ENCODE data around the gene PLEKHH3. TPM values are rescaled to one million over a fixed set of nuclear protein-coding genes. Genes with fewer than 3 reads are reported as not detected.
A peak's percentile ranks its signal among the peaks of the same experiment; 100 is the strongest.

Gene PLEKHH3
- total RNA-seq, 1 experiment from 2014 or later: 32.2 TPM

- ChIA-PET POLR2A (interaction anchor here (0.6 to 0.7 kb wide), 2 partner anchors 75 to 382 kb away, joined by 3 to 4 read pairs; no protein-coding TSS in a partner anchor), CTCF (no interaction called here)
- intact Hi-C loops (cut with micrococcal nuclease; ENCODE audit: unreplicated experiment) (no loop called here), in situ Hi-C loops (cut with HindIII; ENCODE audit: low pct_unique_long_range_greater_than_20kb, low sequenced_read_pairs) (no loop called here)
- Histone ChIP-seq H3K27me3 (ENCODE audit: control insufficient read depth, insufficient read depth, low read length) (no peaks in the 10 kb centered on the region), H3K36me3 (ENCODE audit: control insufficient read depth, insufficient read depth, low read length) (no peaks in the 10 kb centered on the region; the same call in 1 of the 2 replicates), H3K4me3 (ENCODE audit: low read depth in 2 of 2, low read length in 2 of 2) (peak within 1 kb of the TSS; percentile 70 to 76), H3K4me1 (ENCODE audit: control insufficient read depth, insufficient read depth, low read length) (peaks cover 9% of the 10 kb centered on the region), H3K9me3 (ENCODE audit: control insufficient read depth, insufficient read depth, low read depth, low read length) (no peaks in the 10 kb centered on the region), H3K27ac (ENCODE audit: low read length) (peak within 1 kb of the TSS; percentile 77)
- no peak for TF ChIP-seq CTCF (IDR thresholded peaks at IDR 0.05)
- peak; percentile 70 for TF ChIP-seq POLR2AphosphoS5 (IDR thresholded peaks at IDR 0.05; ENCODE audit: low read depth, low read length)
- TF ChIP-seq REST (IDR thresholded peaks at IDR 0.05; ENCODE audit: insufficient read depth in 1 of 2, low read depth in 2 of 2, low read length in 1 of 2): no peak
- no peak for TF ChIP-seq SIN3A (IDR thresholded peaks at IDR 0.05; ENCODE audit: borderline replicate concordance, insufficient read depth, low read depth, low read length)
- no peak for TF ChIP-seq TCF7L2 (IDR thresholded peaks at IDR 0.05; ENCODE audit: low read depth, low read length)
- BruUV-seq (replicated peaks): no TSS peak
- DNase-seq (ENCODE audit: low read depth, low spot score) (no peak), ATAC-seq (peak; percentile 94)
Observed at GRCh38 chr17:42659079-42659931, 17.5 kb downstream of the PLEKHH3 start, which contains the start of gene TUBG2. Gene TUBG2, plus strand, starts transcription at chr17:42659284. Its CDS starts 220 bp downstream, at chr17:42659504.

GRCh38 chr17:42657824-42658588 lies 18.8 kb downstream of the PLEKHH3 start:
- intact Hi-C loops (cut with micrococcal nuclease; ENCODE audit: unreplicated experiment) (no loop called here), in situ Hi-C loops (cut with HindIII; ENCODE audit: low pct_unique_long_range_greater_than_20kb, low sequenced_read_pairs) (no loop called here)
- CTCF ChIA-PET: no interaction called here
- Histone ChIP-seq H3K9me3 (ENCODE audit: control insufficient read depth, insufficient read depth, low read depth, low read length) (no peaks in the 10 kb centered on the region), H3K4me3 (ENCODE audit: low read depth in 2 of 2, low read length in 2 of 2) (no peak overlapping the region), H3K27me3 (ENCODE audit: control insufficient read depth, insufficient read depth, low read length) (no peaks in the 10 kb centered on the region), H3K27ac (ENCODE audit: low read length) (no peak overlapping the region; the same call in 1 of the 2 replicates), H3K36me3 (ENCODE audit: control insufficient read depth, insufficient read depth, low read length) (no peaks in the 10 kb centered on the region; the same call in 1 of the 2 replicates), H3K4me1 (ENCODE audit: control insufficient read depth, insufficient read depth, low read length) (peaks cover 9% of the 10 kb centered on the region)
- POLR2A ChIA-PET: no interaction called here
- ATAC-seq (no peak), DNase-seq (ENCODE audit: low read depth, low spot score) (no peak)
- no TSS peak for BruUV-seq (replicated peaks)
- TF ChIP-seq POLR2AphosphoS5 (IDR thresholded peaks at IDR 0.05; ENCODE audit: low read depth, low read length) (no peak), REST (IDR thresholded peaks at IDR 0.05; ENCODE audit: insufficient read depth in 1 of 2, low read depth in 2 of 2, low read length in 1 of 2) (no peak), CTCF (IDR thresholded peaks at IDR 0.05) (no peak), TCF7L2 (IDR thresholded peaks at IDR 0.05; ENCODE audit: low read depth, low read length) (no peak), SIN3A (IDR thresholded peaks at IDR 0.05; ENCODE audit: borderline replicate concordance, insufficient read depth, low read depth, low read length) (no peak)
